Esophagus muscularis mucosa (tissue), 4 donors: Measurements from ENCODE around the gene ADCY7. TPM values are rescaled to one million over a fixed set of nuclear protein-coding genes. Genes with fewer than 3 reads are reported as not detected.

Source experiments
- DNase-seq: peaks from one replicate; pipeline ENCODE4 v3.0.0-alpha.2; 2017; ENCODE audit errors: extremely low spot score
- H3K27ac ChIP-seq, 4 donors: fragments of 200-600 bp; sonication (generic); replicated peaks in 1 of 4; 1 replicate in 3 of 4; 2 replicates in 1 of 4; pipeline ENCODE4 v1.5.1; 2016 to 2019; ENCODE audit warnings: mild to moderate bottlenecking in 1 of 4
- H3K27me3 ChIP-seq, 4 donors: fragments of 200-600 bp; sonication (generic); one replicate each; pipeline versions ENCODE4 v1.5.1 to v1.6.0; 2016 to 2019
- H3K36me3 ChIP-seq, 4 donors: fragments of 200-600 bp; sonication (generic); one replicate each; pipeline ENCODE4 v1.5.1; 2016 to 2019
- H3K4me1 ChIP-seq, 4 donors: fragments of 200-600 bp; sonication (generic); one replicate each; pipeline ENCODE4 v1.5.1; 2016 to 2019
- H3K4me3 ChIP-seq, 4 donors: fragments of 200-600 bp; sonication (generic); 1 replicate in 2 of 4; 2 replicates in 2 of 4; pipeline ENCODE4 v1.5.1; 2016 to 2019; ENCODE audit warnings: mild to moderate bottlenecking in 4 of 4, moderate library complexity in 1 of 4
- H3K9me3 ChIP-seq, 4 donors: fragments of 200-600 bp; sonication (generic); 1 replicate in 3 of 4; 2 replicates in 1 of 4; pipeline ENCODE4 v1.5.1; 2016 to 2019
- CTCF ChIP-seq, 3 experiments: fragments of 200-600 bp in 2 of 3; fragments of 450-650 bp in 1 of 3; sonication (generic) in 2 of 3; IDR thresholded peaks; one replicate each; pipeline ENCODE4 v1.5.1; 2017 to 2019; ENCODE audit warnings: antibody characterized with exemption in 3 of 3, mild to moderate bottlenecking in 2 of 3, moderate library complexity in 1 of 3
- EP300 ChIP-seq: sonication (generic); formaldehyde crosslinking; IDR thresholded peaks from one replicate; pipeline ENCODE4 v1.6.1; 2017; ENCODE audit warnings: antibody characterized with exemption
- POLR2A ChIP-seq: fragments of 450-650 bp; IDR thresholded peaks from one replicate; pipeline ENCODE4 v1.6.1; 2017; ENCODE audit warnings: antibody characterized with exemption, moderate library complexity, mild to moderate bottlenecking, low read depth
- POLR2AphosphoS5 ChIP-seq, 2 donors: sonication (generic); formaldehyde crosslinking; IDR thresholded peaks; one replicate each; pipeline ENCODE4 v1.6.1; 2017; ENCODE audit warnings: antibody characterized with exemption in 2 of 2
- WGBS: methylation state at CpG from one replicate; pipeline ENCODE4 v1.1.5; 2018; 5-methylcytosine and 5-hydroxymethylcytosine counted together
- intact Hi-C: fragments of 100-400 bp; cut with DNase I; formaldehyde crosslinking; loops from one replicate; pipeline ENCODE4 v1.15.1; 2023
- total RNA-seq, 4 donors: library from RNA; depleted of rRNA; stranded (reverse); fragments of >200 nt; gene quantifications; one replicate each; pipeline versions ENCODE4 v1.1.0 to v1.2.1, GENCODE V29; 2016

Gene ADCY7
- total RNA-seq, 4 donors from 2014 or later: 12.3 to 17.4 (median 15.6) TPM

- TF ChIP-seq EP300 (no peak), CTCF (IDR thresholded peaks at IDR 0.05) (no peak), POLR2A (no peak), POLR2AphosphoS5 (IDR thresholded peaks at IDR 0.05) (no peak)
- Histone ChIP-seq H3K36me3 (peaks cover 0 to 24% (median 2%) of the 10 kb centered on the region in 4 donors), H3K27ac (no peak overlapping the region), H3K4me1 (peaks cover 0 to 13% (median 12%) of the 10 kb centered on the region in 4 donors), H3K4me3 (no peak overlapping the region), H3K27me3 (no peaks in the 10 kb centered on the region), H3K9me3 (no peaks in the 10 kb centered on the region)
- no peak for DNase-seq
- intact Hi-C loops: no loop called here
- WGBS: 90% methylated on average over 12 of the region's 33 CpGs
These were observed 37.5 kb downstream of the ADCY7 start for GRCh38 chr16:50303605-50304466.

- Histone ChIP-seq H3K9me3 (no peaks in the 10 kb centered on the region), H3K27me3 (no peaks in the 10 kb centered on the region), H3K4me3 (no peak overlapping the region), H3K36me3 (peaks cover 0 to 23% (median 2%) of the 10 kb centered on the region in 4 donors), H3K27ac (no peak overlapping the region), H3K4me1 (peaks cover 3 to 21% (median 20%) of the 10 kb centered on the region in 4 donors)
- WGBS: 92% methylated on average over 16 of the region's 25 CpGs
- DNase-seq: no peak
- intact Hi-C loops: no loop called here
- TF ChIP-seq CTCF (IDR thresholded peaks at IDR 0.05) (no peak), POLR2AphosphoS5 (IDR thresholded peaks at IDR 0.05) (no peak), POLR2A (no peak), EP300 (no peak)
These were observed 38.4 kb downstream of the ADCY7 start for GRCh38 chr16:50304467-50305440.

- Histone ChIP-seq H3K36me3 (peaks cover 0 to 23% (median 2%) of the 10 kb centered on the region in 4 donors), H3K9me3 (no peaks in the 10 kb centered on the region), H3K27me3 (no peaks in the 10 kb centered on the region), H3K4me1 (peaks cover 3 to 25% (median 22%) of the 10 kb centered on the region in 4 donors), H3K4me3 (no peak overlapping the region), H3K27ac (no peak overlapping the region)
- WGBS: 83% methylated on average over 18 of the region's 21 CpGs
- no peak for DNase-seq
- TF ChIP-seq CTCF (IDR thresholded peaks at IDR 0.05) (no peak), POLR2A (no peak), EP300 (no peak), POLR2AphosphoS5 (IDR thresholded peaks at IDR 0.05) (no peak)
- intact Hi-C loops: no loop called here
These were observed 39.2 kb downstream of the ADCY7 start for GRCh38 chr16:50305441-50306061.

- H3K4me3 ChIP-seq: no peak overlapping the region
- no peak overlapping the region for H3K27ac ChIP-seq
- peaks cover 0 to 18% (median 0%) of the 10 kb centered on the region in 4 donors for H3K36me3 ChIP-seq
- no peak for DNase-seq
- intact Hi-C loops: no loop called here
- 86% methylated on average over 3 of the region's 9 CpGs for WGBS
- no peaks in the 10 kb centered on the region for H3K27me3 ChIP-seq
- no peak for TF ChIP-seq POLR2AphosphoS5 (IDR thresholded peaks at IDR 0.05)
- no peak for TF ChIP-seq EP300
- no peak for TF ChIP-seq CTCF (IDR thresholded peaks at IDR 0.05)
- TF ChIP-seq POLR2A: no peak
- peaks cover 3 to 20% (median 17%) of the 10 kb centered on the region in 4 donors for H3K4me1 ChIP-seq
- no peaks in the 10 kb centered on the region for H3K9me3 ChIP-seq
These were observed 39.9 kb downstream of the ADCY7 start for GRCh38 chr16:50306287-50306686.
